Neural progenitor cell (in vitro differentiated cells): Measurements from ENCODE around the gene TRMT61A.
A peak's percentile ranks its signal among the peaks of the same experiment; 100 is the strongest.

Source experiments
- EZH2 ChIP-seq: fragments of 200-600 bp; sonication (generic); IDR thresholded peaks from 2 replicates; pipeline ENCODE4 v1.6.1; 2017; ENCODE audit warnings: antibody characterized with exemption, mild to moderate bottlenecking, moderate library complexity
- EZH2phosphoT487 ChIP-seq: fragments of 200-600 bp; sonication (generic); IDR thresholded peaks from 2 replicates; pipeline ENCODE4 v1.6.1; 2017; ENCODE audit warnings: antibody characterized with exemption
- TF ChIP-seq, protein P1 (sequence below): fragments of 200-600 bp; sonication (generic); IDR thresholded peaks from 2 replicates; pipeline ENCODE4 v1.5.1; 2017; ENCODE audit warnings: antibody characterized with exemption, mild to moderate bottlenecking

DNA sequence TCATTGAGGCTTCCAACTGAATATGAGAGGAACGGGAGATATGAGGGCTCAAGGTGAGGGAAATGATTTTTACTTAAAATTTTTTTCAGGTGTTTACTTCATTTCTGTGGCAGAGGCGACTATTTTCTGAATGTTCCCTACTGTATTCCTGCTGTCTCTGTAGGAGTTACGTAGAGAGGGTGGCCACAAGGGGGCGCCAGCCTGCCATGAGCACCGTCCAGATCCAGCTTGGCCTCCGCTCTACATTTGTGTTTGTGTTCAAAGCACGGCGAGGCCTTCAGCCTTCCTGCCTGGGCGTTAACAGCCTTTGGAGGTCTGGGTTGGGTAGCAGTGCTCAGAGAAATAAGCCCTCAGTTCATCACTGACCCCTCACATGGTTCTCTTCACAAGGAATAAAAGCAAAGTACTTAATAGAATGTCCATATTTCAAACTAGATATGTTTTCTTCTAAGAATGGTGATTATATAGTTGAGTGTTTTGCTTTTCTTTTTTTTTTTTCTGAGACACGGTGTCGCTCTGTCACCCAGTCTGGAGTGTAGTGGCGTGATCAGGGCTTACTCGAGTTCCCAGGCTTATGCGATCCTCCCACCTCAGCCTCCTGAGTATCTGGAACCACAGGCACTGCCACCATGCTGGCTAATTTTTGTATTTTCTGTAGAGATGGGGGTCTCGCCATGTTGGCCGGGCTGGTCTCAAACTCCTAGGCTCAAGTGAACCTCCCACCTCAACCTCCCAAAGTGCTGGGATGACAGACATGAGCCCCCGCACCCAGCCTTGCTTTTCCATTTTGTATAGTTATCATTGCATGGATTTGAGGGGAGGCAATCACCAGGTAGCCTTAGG is 28.6 kb upstream of the TRMT61A start:
- TF ChIP-seq, protein P1, sequence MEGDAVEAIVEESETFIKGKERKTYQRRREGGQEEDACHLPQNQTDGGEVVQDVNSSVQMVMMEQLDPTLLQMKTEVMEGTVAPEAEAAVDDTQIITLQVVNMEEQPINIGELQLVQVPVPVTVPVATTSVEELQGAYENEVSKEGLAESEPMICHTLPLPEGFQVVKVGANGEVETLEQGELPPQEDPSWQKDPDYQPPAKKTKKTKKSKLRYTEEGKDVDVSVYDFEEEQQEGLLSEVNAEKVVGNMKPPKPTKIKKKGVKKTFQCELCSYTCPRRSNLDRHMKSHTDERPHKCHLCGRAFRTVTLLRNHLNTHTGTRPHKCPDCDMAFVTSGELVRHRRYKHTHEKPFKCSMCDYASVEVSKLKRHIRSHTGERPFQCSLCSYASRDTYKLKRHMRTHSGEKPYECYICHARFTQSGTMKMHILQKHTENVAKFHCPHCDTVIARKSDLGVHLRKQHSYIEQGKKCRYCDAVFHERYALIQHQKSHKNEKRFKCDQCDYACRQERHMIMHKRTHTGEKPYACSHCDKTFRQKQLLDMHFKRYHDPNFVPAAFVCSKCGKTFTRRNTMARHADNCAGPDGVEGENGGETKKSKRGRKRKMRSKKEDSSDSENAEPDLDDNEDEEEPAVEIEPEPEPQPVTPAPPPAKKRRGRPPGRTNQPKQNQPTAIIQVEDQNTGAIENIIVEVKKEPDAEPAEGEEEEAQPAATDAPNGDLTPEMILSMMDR, result peak; percentile 96
- TF ChIP-seq EZH2phosphoT487, result no peak
- TF ChIP-seq EZH2, result no peak
